Glomerular endothelial cell (primary cell): ENCODE results near the gene RYR3. TPM values are rescaled to one million over a fixed set of nuclear protein-coding genes. Genes with fewer than 3 reads are reported as not detected.
"Not testable (repeated sequence)": the region's sequence is repeated elsewhere in the genome, so short reads cannot be mapped to it uniquely, and the experiment has no call there.

Source experiments
- DNase-seq: peaks from one replicate; pipeline ENCODE4 v3.0.0-alpha.2; 2011; ENCODE audit warnings: low read depth, low spot score; ENCODE audit errors: extremely low read depth
- total RNA-seq: library from RNA; depleted of rRNA; stranded (reverse); fragments of >200 nt; gene quantifications from 2 replicates; pipeline ENCODE4 v1.2.3, GENCODE V29; 2015

The RYR3 gene
- total RNA-seq, 1 donor from 2014 or later = not detected

DNA sequence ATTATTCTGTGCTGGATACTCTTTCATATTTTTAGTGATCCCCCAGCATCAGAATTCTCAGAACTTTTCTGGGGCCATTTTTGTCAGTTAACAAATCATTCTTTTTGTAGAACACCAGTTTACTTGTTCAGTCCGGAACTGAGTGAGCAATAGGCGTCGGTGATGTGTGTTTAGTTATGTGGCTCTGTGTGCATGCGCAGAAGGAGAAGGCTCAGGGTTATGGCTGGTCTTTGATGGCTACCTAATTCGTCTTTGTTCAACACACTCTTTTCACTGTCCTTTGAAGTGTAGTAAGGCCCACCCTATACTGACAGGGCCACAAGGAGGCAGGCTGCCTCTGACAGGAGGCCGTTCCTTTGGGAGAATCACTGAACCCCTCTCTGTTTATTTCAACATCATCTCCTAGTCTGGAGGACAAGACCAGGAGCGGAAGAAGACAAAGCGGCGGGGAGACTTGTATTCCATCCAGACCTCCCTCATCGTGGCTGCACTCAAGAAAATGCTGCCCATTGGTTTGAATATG is 499.4 kb downstream of the RYR3 start:
- no peak for DNase-seq

DNA sequence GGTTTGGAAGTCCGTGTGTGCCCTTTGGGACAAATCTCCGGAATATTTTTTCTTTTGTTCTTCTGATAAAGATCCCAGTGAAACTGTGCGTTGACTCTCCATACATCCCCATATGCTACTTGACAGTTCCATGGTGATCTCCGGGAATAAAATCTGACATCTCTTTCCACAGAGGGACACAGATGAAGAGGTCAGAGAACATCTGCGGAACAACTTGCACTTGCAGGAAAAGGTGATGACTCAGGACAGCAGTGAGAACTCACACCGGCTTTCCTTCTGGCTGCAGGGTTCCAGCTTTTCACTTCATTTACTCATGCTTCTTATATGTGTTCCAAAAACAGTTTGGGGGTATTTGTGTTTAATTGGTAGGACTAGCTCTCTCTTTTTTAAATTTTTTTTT is 500.0 kb downstream of the RYR3 start:
- DNase-seq = no peak

- no peak for DNase-seq
Measured at GRCh38 chr15:33813891-33814290, 503.1 kb downstream of the RYR3 start.

DNA sequence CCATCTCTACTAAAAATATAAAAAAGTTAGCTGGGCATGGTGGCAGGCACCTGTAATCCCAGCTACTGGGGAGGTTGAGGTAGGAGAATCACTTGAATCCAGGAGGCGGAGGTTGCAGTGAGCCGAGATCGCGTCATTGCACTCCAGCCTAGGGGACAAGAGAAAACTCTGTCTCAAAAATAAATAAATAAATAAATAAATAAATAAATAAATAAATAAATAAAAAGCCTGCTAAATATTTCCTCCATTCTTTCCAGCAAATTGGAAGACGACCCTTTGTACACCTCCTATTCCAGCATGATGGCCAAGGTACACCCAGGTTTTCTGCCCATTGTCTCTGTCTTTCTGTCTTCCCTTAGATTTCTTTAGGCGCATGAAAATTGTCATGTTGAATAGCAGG is 508.7 kb downstream of the RYR3 start:
- DNase-seq = not testable (repeated sequence)

GRCh38 chr15:33822479-33822878 is 511.7 kb downstream of the RYR3 start:
- no peak for DNase-seq

- no peak for DNase-seq
Measured at GRCh38 chr15:33823119-33823518, 512.4 kb downstream of the RYR3 start.

DNA sequence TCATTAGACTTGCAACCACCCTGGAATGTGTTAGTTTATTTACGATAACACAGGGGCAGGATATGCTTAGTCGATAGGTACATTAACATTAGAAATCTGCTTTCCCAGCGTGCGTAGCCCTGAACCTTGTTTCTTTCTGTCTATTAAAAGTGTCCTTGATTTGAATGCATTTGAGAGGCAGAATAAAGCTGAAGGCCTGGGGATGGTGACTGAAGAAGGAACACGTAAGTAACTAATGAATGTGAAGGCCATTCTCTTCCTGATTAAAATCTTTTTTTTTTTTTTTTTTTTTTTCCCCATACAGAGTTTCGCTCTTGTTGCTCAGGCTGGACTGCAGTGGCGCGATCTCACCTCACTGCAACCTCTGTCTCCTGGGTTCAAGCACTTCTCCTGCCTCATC is 514.7 kb downstream of the RYR3 start:
- DNase-seq = no peak

- DNase-seq = no peak
Measured at GRCh38 chr15:33826201-33826600, 515.4 kb downstream of the RYR3 start.

GRCh38 chr15:33830351-33830750 is 519.6 kb downstream of the RYR3 start:
- DNase-seq = no peak

- no peak for DNase-seq
Measured at GRCh38 chr15:33831646-33832045, 520.9 kb downstream of the RYR3 start.

GRCh38 chr15:33834892-33835743 is 524.4 kb downstream of the RYR3 start:
- DNase-seq = no peak

GRCh38 chr15:33837294-33837693 is 526.5 kb downstream of the RYR3 start:
- no peak for DNase-seq

DNA sequence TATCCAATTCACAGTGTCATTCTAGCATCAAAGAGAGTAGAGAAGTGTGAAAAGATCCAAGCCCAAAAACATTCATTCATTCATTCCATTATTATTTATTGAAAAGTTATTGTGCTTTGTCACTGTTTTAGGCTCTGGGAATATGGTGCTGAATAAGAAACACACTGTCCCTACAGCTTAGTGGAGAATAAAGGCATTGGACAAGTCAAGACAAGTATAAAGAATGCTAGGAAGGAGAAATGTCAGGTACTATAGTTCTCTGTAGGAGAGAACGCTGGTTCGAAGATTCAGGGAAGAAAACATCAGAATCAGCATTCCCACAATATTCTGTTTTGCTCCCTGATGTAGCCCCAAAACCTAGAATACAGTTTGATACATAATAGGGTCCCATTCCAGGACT is 528.8 kb downstream of the RYR3 start:
- no peak for DNase-seq

GRCh38 chr15:33840615-33841014 is 529.8 kb downstream of the RYR3 start:
- no peak for DNase-seq

GRCh38 chr15:33844186-33844585 is 533.4 kb downstream of the RYR3 start:
- no peak for DNase-seq

- DNase-seq = no peak
Measured at GRCh38 chr15:33844597-33844996, 533.8 kb downstream of the RYR3 start.

GRCh38 chr15:33846142-33846541 is 535.4 kb downstream of the RYR3 start:
- no peak for DNase-seq

DNA sequence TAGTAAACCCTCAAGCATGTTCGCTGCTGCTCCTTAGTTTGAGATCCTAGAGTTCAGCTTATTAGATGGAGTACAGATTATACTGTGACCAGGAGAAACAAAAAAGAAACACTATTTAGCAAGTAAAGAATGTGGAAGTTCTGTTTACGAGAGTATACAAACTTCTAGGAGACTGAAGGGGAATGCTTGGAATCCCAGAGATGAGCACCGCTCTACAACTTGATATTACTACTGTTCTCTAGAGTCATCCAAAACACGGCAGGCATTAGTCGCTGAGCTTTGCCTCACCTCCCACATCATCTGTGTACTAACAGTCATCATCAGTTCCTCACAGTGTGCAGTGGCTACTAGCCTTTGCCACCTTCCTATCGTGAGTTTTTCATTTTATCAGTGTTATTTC is 536.1 kb downstream of the RYR3 start:
- no peak for DNase-seq

GRCh38 chr15:33848011-33848410 is 537.2 kb downstream of the RYR3 start:
- DNase-seq = no peak

DNA sequence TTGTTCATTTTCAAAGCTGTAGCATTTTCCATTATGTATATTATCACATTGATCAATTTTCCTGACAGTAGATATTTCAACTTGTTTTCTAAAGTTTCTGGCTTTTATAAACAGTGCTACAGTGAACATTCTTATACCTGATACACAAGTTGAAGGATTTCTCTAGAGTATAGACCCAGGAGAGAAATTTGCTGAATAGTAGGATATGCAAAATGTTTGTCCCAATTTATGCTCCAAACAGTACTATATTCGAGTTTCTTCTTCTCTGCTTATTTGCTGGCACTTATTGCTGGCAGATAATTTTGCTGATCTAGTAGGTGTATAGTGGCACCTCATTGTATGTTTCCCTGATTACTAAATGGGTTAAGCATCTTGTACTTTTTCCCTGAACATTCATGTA is 540.3 kb downstream of the RYR3 start:
- no peak for DNase-seq

DNA sequence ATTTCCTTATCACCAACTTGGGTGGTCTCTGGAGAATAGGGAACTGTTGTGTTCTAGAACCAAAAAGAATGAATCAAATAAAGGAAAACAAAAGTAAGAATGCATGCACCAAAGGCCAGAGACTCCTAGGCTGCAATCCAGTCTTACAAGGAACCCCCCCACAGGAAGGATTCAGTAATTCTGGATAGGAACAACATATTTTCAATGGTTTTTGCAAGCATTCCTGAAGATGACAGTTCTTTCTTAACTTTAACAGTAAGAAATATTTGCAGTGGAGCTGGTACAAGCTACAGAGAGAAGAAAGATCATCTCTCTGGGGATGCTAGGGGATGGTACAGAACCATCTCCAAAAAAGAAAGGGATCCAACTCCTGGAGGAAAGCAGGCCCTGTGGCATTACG is 541.3 kb downstream of the RYR3 start:
- no peak for DNase-seq

DNA sequence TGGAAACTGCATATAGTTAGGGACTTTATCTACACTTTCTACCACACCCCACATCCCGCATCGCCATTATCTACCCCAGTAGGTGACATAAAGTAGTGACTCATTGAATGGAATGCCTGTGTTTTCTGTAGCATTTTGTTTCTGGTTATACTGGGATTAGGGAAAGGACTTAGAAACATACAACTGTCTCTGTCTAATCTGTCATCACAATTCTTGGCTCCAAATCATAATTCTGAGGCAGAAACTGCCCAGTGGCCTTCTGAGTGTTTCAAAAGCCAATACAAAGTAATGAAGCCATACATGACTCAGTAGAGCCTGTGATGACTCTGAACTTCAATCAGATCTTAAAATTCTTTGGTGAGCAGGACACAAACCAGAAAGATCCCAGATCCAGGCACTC is 541.8 kb downstream of the RYR3 start:
- no peak for DNase-seq

GRCh38 chr15:33857726-33858125 is 547.0 kb downstream of the RYR3 start:
- no peak for DNase-seq
